ENCODE results near the gene MEX3D.

Gene MEX3D

GRCh38 chr19:1558552-1558951 lies 9.6 kb downstream of the MEX3D start:
- Mint-ChIP-seq H3K27me3 (ENCODE audit: low read depth, poor library complexity) (no peaks in the 10 kb centered on the region), H3K9me3 (no peaks in the 10 kb centered on the region), H3K4me3 (no peak overlapping the region), H3K36me3 (ENCODE audit: low read depth) (peaks cover 52% of the 10 kb centered on the region), H3K27ac (peak overlapping the region; percentile 86), H3K4me1 (peaks cover 13% of the 10 kb centered on the region)
- TF ChIP-seq, protein P1, sequence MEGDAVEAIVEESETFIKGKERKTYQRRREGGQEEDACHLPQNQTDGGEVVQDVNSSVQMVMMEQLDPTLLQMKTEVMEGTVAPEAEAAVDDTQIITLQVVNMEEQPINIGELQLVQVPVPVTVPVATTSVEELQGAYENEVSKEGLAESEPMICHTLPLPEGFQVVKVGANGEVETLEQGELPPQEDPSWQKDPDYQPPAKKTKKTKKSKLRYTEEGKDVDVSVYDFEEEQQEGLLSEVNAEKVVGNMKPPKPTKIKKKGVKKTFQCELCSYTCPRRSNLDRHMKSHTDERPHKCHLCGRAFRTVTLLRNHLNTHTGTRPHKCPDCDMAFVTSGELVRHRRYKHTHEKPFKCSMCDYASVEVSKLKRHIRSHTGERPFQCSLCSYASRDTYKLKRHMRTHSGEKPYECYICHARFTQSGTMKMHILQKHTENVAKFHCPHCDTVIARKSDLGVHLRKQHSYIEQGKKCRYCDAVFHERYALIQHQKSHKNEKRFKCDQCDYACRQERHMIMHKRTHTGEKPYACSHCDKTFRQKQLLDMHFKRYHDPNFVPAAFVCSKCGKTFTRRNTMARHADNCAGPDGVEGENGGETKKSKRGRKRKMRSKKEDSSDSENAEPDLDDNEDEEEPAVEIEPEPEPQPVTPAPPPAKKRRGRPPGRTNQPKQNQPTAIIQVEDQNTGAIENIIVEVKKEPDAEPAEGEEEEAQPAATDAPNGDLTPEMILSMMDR (IDR thresholded peaks at IDR 0.05), result no peak
- no peak for DNase-seq

DNA sequence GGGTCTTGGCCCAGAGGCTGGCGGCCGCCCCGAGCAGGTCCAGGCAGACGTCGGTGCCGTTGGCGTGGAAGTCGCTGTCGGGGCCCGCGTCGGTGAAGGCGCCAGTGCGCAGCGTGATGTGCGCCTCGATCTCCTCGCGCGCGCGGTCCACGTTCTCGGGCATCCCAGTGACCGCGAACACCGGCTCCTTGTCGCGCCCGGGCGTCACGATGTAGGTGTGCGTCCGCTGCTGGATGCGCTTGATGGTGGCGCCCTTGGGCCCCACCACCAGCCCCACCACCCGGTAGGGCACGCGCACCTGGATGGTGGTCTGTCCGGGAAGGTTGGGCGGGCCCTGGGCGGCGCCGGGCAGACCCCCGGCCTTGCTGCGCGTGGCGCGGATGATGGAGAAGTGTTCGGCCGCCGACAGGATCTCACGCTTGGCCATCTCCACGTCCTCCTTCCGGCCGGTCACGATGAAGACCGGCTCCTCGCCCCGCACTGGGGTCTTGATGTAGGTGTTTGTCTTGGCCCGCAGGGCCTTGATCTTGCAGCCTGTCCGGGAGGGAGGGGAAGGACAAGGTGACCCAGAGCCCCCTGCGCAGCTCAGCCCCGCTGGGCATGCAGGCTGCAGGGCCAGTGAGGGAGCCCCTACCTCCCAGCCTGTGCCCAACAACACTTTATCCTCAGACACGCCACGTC lies 11.6 kb downstream of the MEX3D start:
- Mint-ChIP-seq H3K27me3 (ENCODE audit: low read depth, poor library complexity) (no peaks in the 10 kb centered on the region), H3K9me3 (peaks cover 6% of the 10 kb centered on the region), H3K4me1 (peaks cover 9% of the 10 kb centered on the region), H3K36me3 (ENCODE audit: low read depth) (peaks cover 39% of the 10 kb centered on the region), H3K27ac (no peak overlapping the region), H3K4me3 (no peak overlapping the region)
- DNase-seq, result no peak
- TF ChIP-seq, protein P1 (IDR thresholded peaks at IDR 0.05), result no peak

DNA sequence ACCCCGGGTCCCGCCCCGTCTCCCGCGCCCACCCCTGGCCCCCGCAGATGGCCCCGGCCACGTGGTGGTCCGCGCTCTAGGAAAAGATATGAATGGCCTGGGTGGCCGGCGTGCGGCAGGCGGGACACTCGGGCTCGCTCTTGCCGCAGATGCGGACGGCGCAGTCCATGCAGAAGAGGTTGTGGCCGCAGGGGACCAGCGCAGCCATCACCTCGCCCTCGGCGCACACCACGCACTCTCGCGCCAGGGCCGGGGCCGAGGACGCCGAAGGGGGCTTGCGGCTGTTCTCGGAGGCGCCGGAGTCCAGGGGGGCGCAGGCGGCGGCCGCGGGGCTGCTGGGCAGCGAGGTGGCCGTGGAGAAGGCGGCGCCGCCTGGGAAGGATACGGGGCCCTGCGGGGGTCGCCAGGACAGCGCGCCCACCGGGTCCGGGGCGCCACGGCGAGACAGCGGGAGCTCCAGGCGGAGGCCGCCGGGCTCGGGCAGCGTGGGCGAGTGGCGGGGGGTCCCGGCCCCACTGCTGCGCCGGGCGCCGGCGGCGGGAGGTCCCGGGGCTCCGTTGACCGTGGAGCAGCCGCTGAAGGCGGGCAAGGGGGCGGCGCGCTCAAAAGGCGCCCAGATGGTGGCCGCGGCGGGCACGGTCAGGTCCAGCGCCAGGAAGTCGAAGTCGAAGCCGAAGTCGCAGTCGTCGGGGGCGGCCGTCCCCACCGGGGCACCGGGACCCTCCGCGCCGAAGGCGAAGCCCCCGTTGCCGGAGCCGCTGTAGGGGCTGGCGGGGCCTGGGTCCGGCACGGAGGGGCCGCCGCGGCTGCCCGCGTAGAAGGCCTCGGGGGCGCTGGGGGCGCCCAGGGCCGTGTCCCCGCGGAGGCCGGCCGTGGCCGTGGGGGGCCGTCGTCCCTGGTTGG lies 12.4 kb downstream of the MEX3D start:
- TF ChIP-seq, protein P1 (IDR thresholded peaks at IDR 0.05), result no peak
- Mint-ChIP-seq H3K4me3 (no peak overlapping the region), H3K4me1 (peaks cover 5% of the 10 kb centered on the region), H3K27ac (no peak overlapping the region), H3K9me3 (peaks cover 6% of the 10 kb centered on the region), H3K27me3 (ENCODE audit: low read depth, poor library complexity) (no peaks in the 10 kb centered on the region), H3K36me3 (ENCODE audit: low read depth) (peaks cover 33% of the 10 kb centered on the region)
- no peak for DNase-seq

- H3K27me3 Mint-ChIP-seq (ENCODE audit: low read depth, poor library complexity), result no peaks in the 10 kb centered on the region
- peaks cover 6% of the 10 kb centered on the region for H3K9me3 Mint-ChIP-seq
- TF ChIP-seq, protein P1 (IDR thresholded peaks at IDR 0.05), result no peak
- H3K27ac Mint-ChIP-seq, result peak overlapping the region; percentile 75
- H3K4me3 Mint-ChIP-seq, result no peak overlapping the region
- H3K4me1 Mint-ChIP-seq, result peaks cover 4% of the 10 kb centered on the region
- DNase-seq, result no peak
- H3K36me3 Mint-ChIP-seq (ENCODE audit: low read depth), result peaks cover 29% of the 10 kb centered on the region
Observed at GRCh38 chr19:1554968-1555367, 13.2 kb downstream of the MEX3D start.

DNA sequence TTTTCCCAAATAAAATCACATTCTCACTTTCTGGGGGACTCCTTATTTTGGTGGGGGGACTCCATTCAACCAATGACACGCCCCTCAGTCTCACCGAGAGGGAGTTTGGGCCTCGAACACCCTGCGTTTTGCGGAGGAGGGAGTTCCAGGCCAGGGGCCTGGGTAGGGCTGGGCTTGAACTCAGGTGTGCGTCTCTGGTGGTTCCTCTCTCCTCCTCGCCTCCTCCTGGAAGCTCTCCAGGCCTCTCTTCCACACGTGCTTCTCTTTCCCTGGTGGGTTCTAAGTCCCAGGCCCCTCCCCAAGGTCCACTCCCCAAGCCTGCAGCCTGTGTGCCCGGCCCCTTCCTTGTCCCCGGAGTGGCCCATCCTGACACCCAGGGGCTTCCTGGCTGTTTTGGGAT lies 14.7 kb downstream of the MEX3D start:
- Mint-ChIP-seq H3K27ac (no peak overlapping the region), H3K9me3 (peaks cover 6% of the 10 kb centered on the region), H3K4me3 (no peak overlapping the region), H3K27me3 (ENCODE audit: low read depth, poor library complexity) (no peaks in the 10 kb centered on the region), H3K36me3 (ENCODE audit: low read depth) (peaks cover 20% of the 10 kb centered on the region), H3K4me1 (peaks cover 4% of the 10 kb centered on the region)
- TF ChIP-seq, protein P1 (IDR thresholded peaks at IDR 0.05), result no peak
- DNase-seq, result no peak

All from nephron progenitor cell (in vitro differentiated cells).